ENCODE results near the gene RXYLT1.

GRCh38 chr12:63853978-63854377, 74.3 kb downstream of the RXYLT1 start:
- no peak for TF ChIP-seq CTCF (IDR thresholded peaks at IDR 0.05)
- TF ChIP-seq POLR2A (IDR thresholded peaks at IDR 0.05), result no peak
